Nephron (organoid): Measurements from ENCODE around the gene AR.
A peak's percentile ranks its signal among the peaks of the same experiment; 100 is the strongest.

ENCODE experiments used
- H3K27ac Mint-ChIP-seq, 3 experiments: 2 replicates each; pipeline ENCODE4 v1.8.0; 2020; ENCODE audit warnings: mixed read lengths in 3 of 3, mild to moderate bottlenecking in 2 of 3, moderate library complexity in 1 of 3
- H3K27me3 Mint-ChIP-seq: 2 replicates; pipeline ENCODE4 v1.8.0; 2021; ENCODE audit warnings: low read depth, mild to moderate bottlenecking, moderate library complexity, mixed read lengths
- H3K36me3 Mint-ChIP-seq: 2 replicates; pipeline ENCODE4 v1.8.0; 2020; ENCODE audit warnings: low read depth, mixed read lengths
- H3K4me1 Mint-ChIP-seq: 2 replicates; pipeline ENCODE4 v1.8.0; 2020; ENCODE audit warnings: mixed read lengths
- H3K4me3 Mint-ChIP-seq, 3 experiments: 2 replicates each; pipeline ENCODE4 v1.8.0; 2020; ENCODE audit warnings: mild to moderate bottlenecking in 3 of 3, mixed read lengths in 3 of 3, moderate library complexity in 2 of 3
- H3K9me3 Mint-ChIP-seq: 2 replicates; pipeline ENCODE4 v1.8.0; 2020; ENCODE audit warnings: mixed read lengths
- TF ChIP-seq, protein P1 (sequence below), 3 experiments: fragments of 200-600 bp; sonication (generic); IDR thresholded peaks; one replicate each; pipeline ENCODE4 v1.5.0; 2021; ENCODE audit warnings: antibody characterized with exemption in 3 of 3; ENCODE audit not compliant: unreplicated experiment in 3 of 3

AR gene, protein sequence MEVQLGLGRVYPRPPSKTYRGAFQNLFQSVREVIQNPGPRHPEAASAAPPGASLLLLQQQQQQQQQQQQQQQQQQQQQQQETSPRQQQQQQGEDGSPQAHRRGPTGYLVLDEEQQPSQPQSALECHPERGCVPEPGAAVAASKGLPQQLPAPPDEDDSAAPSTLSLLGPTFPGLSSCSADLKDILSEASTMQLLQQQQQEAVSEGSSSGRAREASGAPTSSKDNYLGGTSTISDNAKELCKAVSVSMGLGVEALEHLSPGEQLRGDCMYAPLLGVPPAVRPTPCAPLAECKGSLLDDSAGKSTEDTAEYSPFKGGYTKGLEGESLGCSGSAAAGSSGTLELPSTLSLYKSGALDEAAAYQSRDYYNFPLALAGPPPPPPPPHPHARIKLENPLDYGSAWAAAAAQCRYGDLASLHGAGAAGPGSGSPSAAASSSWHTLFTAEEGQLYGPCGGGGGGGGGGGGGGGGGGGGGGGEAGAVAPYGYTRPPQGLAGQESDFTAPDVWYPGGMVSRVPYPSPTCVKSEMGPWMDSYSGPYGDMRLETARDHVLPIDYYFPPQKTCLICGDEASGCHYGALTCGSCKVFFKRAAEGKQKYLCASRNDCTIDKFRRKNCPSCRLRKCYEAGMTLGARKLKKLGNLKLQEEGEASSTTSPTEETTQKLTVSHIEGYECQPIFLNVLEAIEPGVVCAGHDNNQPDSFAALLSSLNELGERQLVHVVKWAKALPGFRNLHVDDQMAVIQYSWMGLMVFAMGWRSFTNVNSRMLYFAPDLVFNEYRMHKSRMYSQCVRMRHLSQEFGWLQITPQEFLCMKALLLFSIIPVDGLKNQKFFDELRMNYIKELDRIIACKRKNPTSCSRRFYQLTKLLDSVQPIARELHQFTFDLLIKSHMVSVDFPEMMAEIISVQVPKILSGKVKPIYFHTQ

DNA sequence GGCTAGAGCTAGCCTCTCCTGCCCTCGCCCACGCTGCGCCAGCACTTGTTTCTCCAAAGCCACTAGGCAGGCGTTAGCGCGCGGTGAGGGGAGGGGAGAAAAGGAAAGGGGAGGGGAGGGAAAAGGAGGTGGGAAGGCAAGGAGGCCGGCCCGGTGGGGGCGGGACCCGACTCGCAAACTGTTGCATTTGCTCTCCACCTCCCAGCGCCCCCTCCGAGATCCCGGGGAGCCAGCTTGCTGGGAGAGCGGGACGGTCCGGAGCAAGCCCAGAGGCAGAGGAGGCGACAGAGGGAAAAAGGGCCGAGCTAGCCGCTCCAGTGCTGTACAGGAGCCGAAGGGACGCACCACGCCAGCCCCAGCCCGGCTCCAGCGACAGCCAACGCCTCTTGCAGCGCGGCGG lies at the start of gene AR:
Gene AR, plus strand, starts transcription at position 204 of the 400 bp plus-strand sequence. CDS start 1,126 bp downstream, outside the sequence.
- H3K27me3 Mint-ChIP-seq: peaks cover 27% of the 10 kb centered on the region
- H3K9me3 Mint-ChIP-seq: peaks cover 7% of the 10 kb centered on the region
- H3K36me3 Mint-ChIP-seq: no peaks in the 10 kb centered on the region
- H3K27ac Mint-ChIP-seq: peak within 1 kb of the TSS in 2 of 3 experiments; percentile 68 to 70
- H3K4me3 Mint-ChIP-seq: peak within 1 kb of the TSS; percentile 86 to 94 (median 90)
- TF ChIP-seq, protein P1, sequence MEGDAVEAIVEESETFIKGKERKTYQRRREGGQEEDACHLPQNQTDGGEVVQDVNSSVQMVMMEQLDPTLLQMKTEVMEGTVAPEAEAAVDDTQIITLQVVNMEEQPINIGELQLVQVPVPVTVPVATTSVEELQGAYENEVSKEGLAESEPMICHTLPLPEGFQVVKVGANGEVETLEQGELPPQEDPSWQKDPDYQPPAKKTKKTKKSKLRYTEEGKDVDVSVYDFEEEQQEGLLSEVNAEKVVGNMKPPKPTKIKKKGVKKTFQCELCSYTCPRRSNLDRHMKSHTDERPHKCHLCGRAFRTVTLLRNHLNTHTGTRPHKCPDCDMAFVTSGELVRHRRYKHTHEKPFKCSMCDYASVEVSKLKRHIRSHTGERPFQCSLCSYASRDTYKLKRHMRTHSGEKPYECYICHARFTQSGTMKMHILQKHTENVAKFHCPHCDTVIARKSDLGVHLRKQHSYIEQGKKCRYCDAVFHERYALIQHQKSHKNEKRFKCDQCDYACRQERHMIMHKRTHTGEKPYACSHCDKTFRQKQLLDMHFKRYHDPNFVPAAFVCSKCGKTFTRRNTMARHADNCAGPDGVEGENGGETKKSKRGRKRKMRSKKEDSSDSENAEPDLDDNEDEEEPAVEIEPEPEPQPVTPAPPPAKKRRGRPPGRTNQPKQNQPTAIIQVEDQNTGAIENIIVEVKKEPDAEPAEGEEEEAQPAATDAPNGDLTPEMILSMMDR (IDR thresholded peaks at IDR 0.05; ENCODE audit: unreplicated experiment in 3 of 3): no peak
- peaks cover 15% of the 10 kb centered on the region for H3K4me1 Mint-ChIP-seq

DNA sequence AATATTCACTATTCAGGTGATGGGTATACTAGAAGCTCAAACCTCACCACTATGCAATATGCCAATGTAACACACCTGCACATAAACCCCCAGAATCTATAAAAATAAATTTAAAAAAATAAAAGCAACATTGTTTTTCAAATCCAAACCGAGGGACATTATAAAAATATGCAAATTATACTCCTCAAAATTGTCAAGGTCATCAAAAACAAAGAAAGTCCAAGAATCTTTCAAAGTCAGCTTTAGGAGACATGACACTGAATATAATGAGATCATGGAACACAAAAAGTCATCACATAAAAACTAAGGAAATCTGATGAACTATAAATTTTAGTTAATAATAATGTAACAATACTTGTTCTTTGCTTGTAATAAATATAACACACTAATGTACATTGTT lies 43.2 kb upstream of the AR start:
- no peaks in the 10 kb centered on the region for H3K27me3 Mint-ChIP-seq
- TF ChIP-seq, protein P1 (IDR thresholded peaks at IDR 0.05; ENCODE audit: unreplicated experiment in 3 of 3): no peak
- peaks cover 4% of the 10 kb centered on the region for H3K9me3 Mint-ChIP-seq
- no peaks in the 10 kb centered on the region for H3K4me1 Mint-ChIP-seq
- no peaks in the 10 kb centered on the region for H3K36me3 Mint-ChIP-seq
- H3K27ac Mint-ChIP-seq: no peak overlapping the region
- no peak overlapping the region for H3K4me3 Mint-ChIP-seq

DNA sequence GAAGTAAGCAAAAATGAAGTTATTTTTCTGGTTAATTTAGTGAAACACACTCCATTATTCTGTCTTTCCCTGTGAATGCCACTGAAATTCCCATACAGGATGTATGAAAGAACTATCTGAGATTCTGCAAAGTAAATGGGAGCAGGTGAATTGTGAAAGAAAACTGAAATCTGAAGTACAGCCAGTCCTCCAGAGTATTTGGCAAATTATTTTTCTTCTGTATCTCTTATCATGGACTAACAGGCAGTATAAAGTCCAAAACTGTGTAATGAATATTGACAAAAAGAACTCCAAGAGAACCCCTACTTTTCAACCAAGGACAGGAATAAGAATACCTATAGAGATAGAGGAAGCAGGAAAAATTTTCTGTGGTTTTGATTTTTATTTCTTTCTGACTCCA lies 40.8 kb upstream of the AR start:
- TF ChIP-seq, protein P1 (IDR thresholded peaks at IDR 0.05; ENCODE audit: unreplicated experiment in 3 of 3): no peak
- no peaks in the 10 kb centered on the region for H3K27me3 Mint-ChIP-seq

DNA sequence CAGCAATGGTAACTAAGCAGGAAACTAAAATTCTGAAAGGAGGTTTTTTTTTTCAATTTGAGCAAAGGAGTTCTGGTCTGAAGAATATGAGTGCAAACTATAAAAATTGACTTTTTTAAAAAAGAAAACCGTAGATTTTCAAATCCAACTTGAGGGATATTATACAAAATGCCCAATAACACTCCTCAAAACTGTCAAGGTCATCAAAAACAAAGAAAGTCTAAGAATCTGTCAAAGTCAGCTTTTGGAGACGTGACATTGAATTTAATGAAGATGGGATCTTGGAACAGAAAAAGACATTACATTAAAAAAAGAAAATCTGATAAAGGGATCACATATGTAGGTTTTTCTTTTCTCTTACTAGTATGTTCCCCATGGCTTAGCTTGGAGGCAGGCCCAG lies 40.4 kb upstream of the AR start:
- H3K36me3 Mint-ChIP-seq: no peaks in the 10 kb centered on the region
- TF ChIP-seq, protein P1 (IDR thresholded peaks at IDR 0.05; ENCODE audit: unreplicated experiment in 3 of 3): no peak
- H3K27me3 Mint-ChIP-seq: no peaks in the 10 kb centered on the region
- no peak overlapping the region for H3K4me3 Mint-ChIP-seq
- H3K4me1 Mint-ChIP-seq: no peaks in the 10 kb centered on the region
- H3K9me3 Mint-ChIP-seq: peaks cover 8% of the 10 kb centered on the region
- H3K27ac Mint-ChIP-seq: no peak overlapping the region

More for the DNA sequence above, 40.8 kb upstream of the AR start:
- no peak overlapping the region for H3K4me3 Mint-ChIP-seq
- H3K9me3 Mint-ChIP-seq: peaks cover 8% of the 10 kb centered on the region
- no peak overlapping the region for H3K27ac Mint-ChIP-seq
- no peaks in the 10 kb centered on the region for H3K36me3 Mint-ChIP-seq
- no peaks in the 10 kb centered on the region for H3K4me1 Mint-ChIP-seq

DNA sequence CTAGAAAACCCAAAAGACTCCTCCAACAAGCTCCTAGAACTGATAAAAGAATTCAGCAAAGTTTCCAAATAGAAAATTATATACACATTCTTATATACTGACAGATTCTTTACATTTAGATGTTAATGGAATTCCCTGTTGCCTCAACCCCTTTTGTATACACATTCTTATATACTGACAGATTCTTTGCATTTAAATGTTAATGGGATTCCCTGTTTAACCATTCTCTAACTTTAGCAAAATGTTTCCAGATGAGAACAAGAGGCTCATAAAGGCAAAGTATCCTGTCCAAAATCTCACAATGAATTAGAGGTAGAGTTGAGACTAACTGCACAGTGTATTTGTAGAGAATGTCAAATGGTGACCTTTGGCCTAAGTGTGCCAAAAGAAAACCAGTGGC lies 23.1 kb upstream of the AR start:
- TF ChIP-seq, protein P1 (IDR thresholded peaks at IDR 0.05; ENCODE audit: unreplicated experiment in 3 of 3): no peak
- Mint-ChIP-seq H3K27ac (no peak overlapping the region), H3K27me3 (no peaks in the 10 kb centered on the region), H3K36me3 (no peaks in the 10 kb centered on the region), H3K4me1 (peaks cover 10% of the 10 kb centered on the region), H3K9me3 (peaks cover 22% of the 10 kb centered on the region), H3K4me3 (no peak overlapping the region)
